ENCODE results near the gene BEST2. TPM values are rescaled to one million over a fixed set of nuclear protein-coding genes. Genes with fewer than 3 reads are reported as not detected.
"Not testable (repeated sequence)": the region's sequence is repeated elsewhere in the genome, so short reads cannot be mapped to it uniquely, and the experiment has no call there.

Gene BEST2
- total RNA-seq = not detected

- ATAC-seq (ENCODE audit: low FRiP score) (no peak), DNase-seq (ENCODE audit: low spot score) (no peak)
- TF ChIP-seq, protein P1, sequence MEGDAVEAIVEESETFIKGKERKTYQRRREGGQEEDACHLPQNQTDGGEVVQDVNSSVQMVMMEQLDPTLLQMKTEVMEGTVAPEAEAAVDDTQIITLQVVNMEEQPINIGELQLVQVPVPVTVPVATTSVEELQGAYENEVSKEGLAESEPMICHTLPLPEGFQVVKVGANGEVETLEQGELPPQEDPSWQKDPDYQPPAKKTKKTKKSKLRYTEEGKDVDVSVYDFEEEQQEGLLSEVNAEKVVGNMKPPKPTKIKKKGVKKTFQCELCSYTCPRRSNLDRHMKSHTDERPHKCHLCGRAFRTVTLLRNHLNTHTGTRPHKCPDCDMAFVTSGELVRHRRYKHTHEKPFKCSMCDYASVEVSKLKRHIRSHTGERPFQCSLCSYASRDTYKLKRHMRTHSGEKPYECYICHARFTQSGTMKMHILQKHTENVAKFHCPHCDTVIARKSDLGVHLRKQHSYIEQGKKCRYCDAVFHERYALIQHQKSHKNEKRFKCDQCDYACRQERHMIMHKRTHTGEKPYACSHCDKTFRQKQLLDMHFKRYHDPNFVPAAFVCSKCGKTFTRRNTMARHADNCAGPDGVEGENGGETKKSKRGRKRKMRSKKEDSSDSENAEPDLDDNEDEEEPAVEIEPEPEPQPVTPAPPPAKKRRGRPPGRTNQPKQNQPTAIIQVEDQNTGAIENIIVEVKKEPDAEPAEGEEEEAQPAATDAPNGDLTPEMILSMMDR (IDR thresholded peaks at IDR 0.05) = no peak
Measured at GRCh38 chr19:12751635-12752034, at the start of gene BEST2. BEST2 (plus strand) TSS chr19:12751791; CDS start chr19:12752593, 802 bp downstream.

GRCh38 chr19:12703046-12703445 lies 48.5 kb upstream of the BEST2 start:
- TF ChIP-seq, protein P1 (IDR thresholded peaks at IDR 0.05) = no peak
- DNase-seq (ENCODE audit: low spot score) = no peak
- ATAC-seq (ENCODE audit: low FRiP score) = no peak

DNA sequence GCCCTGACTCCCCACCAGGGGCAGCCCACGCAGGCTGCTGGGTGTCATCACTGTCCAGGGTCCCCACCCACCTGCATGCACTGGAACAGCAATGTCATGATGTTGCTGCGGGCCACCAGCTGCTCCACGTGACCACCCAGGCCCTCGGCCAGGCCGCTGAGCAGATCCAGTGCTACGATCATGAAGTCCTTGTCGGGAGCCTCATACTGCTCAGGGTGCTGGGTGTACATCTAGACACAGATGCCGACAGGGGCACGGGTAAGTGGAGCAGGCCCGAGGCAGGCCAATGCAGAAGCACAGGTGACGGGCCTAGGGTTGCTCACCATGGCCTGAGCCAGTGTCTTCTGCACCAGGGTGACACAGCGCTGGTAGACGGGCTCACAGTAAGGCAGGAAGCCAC lies 46.4 kb upstream of the BEST2 start:
- TF ChIP-seq, protein P1 (IDR thresholded peaks at IDR 0.05) = no peak
- DNase-seq (ENCODE audit: low spot score) = no peak
- no peak for ATAC-seq (ENCODE audit: low FRiP score)

DNA sequence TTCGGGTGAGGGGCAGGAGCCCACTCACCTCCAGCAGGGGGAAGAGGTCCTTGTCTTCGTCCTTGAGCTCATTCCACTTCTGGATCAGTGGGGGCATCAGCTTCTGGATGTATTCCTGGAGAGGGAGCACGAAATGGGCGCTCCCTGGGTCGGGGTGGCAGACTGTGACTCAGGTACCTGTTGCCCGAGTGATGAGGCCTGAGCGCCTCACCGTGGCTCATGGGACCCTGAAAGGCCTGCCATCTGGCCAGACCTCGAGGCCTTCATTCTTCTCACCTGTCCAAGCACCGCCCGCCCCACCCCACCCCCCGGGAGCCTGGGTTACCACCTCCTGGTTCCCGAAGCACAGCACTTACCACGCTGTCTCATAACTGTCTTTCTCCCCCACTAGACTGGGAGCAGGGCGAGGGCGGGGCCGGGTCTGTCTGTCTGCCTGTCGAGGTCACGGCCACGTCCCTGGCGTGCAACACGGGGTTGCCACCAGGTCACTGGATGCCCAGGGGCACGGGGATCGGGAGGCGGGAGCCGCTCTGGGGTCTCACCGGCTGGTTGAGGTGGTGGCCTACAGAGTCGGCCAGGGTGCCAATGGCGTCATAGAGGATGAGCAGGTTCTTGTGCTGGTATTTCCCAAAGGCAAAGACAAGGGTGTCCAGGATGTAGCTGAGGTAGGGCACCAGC lies 45.8 kb upstream of the BEST2 start:
- DNase-seq (ENCODE audit: low spot score) = no peak
- TF ChIP-seq, protein P1 (IDR thresholded peaks at IDR 0.05) = no peak

DNA sequence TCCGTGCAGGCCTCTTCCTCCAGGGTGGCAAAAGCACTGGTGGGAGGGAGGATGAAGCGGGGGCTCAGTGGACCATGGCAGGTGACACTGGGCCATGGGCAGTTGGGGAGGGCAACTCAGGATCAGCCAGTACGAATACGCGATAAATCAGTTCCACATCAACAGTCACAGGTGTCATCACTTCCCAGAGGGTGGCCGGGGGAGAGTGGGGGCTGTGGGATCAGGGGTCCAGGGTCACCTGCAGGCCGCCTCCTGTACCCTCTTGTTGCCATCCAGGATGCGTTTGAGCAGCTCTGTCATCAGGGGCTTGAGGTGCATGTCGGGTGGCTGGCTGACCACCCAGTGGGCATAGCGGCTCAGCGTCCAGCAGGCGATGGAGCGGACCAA lies 45.3 kb upstream of the BEST2 start:
- DNase-seq (ENCODE audit: low spot score) (no peak), ATAC-seq (ENCODE audit: low FRiP score) (no peak)
- TF ChIP-seq, protein P1 (IDR thresholded peaks at IDR 0.05) = no peak

More for the DNA sequence above, 45.8 kb upstream of the BEST2 start:
- ATAC-seq (ENCODE audit: low FRiP score) = no peak

DNA sequence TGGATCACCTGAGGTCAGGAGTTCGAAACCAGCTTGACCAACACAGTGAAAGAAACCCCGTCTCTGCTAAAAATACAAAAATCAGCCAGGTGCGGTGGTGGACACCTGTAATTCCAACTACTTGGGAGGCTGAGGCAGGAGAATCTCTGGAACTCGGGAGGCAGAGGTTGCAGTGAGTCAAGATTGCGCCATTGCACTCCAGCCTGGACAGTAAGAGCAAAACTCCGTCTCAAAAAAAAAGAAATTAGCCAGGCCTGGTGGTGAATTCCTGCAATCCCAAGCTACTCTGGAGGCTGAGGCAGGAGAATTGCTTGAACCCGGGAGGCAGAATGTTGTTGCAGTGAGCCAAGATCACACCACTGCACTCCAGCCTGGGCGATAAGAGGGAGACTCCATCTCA lies 43.0 kb upstream of the BEST2 start:
- DNase-seq (ENCODE audit: low spot score) = no peak
- TF ChIP-seq, protein P1 (IDR thresholded peaks at IDR 0.05) = no peak
- no peak for ATAC-seq (ENCODE audit: low FRiP score)

- no peak for ATAC-seq (ENCODE audit: low FRiP score)
- TF ChIP-seq, protein P1 (IDR thresholded peaks at IDR 0.05) = no peak
- no peak for DNase-seq (ENCODE audit: low spot score)
Measured at GRCh38 chr19:12711187-12711586, 40.4 kb upstream of the BEST2 start.

GRCh38 chr19:12712077-12712476 lies 39.5 kb upstream of the BEST2 start:
- ATAC-seq (ENCODE audit: low FRiP score); DNase-seq (ENCODE audit: low spot score): not testable (repeated sequence)

- not testable (repeated sequence) for ATAC-seq (ENCODE audit: low FRiP score); DNase-seq (ENCODE audit: low spot score)
Measured at GRCh38 chr19:12713304-12713703, 38.3 kb upstream of the BEST2 start.

Measured in omental fat pad (tissue), 4 donors.